OCI-LY1 (cell line): ENCODE measurements around the gene NADK.
A peak's percentile ranks its signal among the peaks of the same experiment; 100 is the strongest.

ENCODE experiments used
- H2AFZ ChIP-seq: fragments of 200-600 bp; sonication (generic), shearing (Covaris generic); 2 replicates; pipeline ENCODE4 v1.6.0; 2014; ENCODE audit warnings: antibody characterized with exemption, mild to moderate bottlenecking, low read length
- H3F3A ChIP-seq: fragments of 200-600 bp; sonication (generic), shearing (Covaris generic); 2 replicates; pipeline ENCODE4 v1.6.0; 2014; ENCODE audit warnings: mild to moderate bottlenecking, antibody characterized with exemption, low read length, moderate library complexity; ENCODE audit not compliant: insufficient read depth
- H3K27ac ChIP-seq: fragments of 200-600 bp; sonication (generic); 2 replicates; pipeline ENCODE4 v1.5.1; 2014; ENCODE audit warnings: low read length, mixed run types, mild to moderate bottlenecking, low read depth; ENCODE audit not compliant: poor library complexity, severe bottlenecking
- H3K27me3 ChIP-seq: fragments of 200-600 bp; sonication (generic); 2 replicates; pipeline ENCODE4 v1.6.0; 2014; ENCODE audit warnings: antibody characterized with exemption, mild to moderate bottlenecking, low read length, moderate library complexity; ENCODE audit not compliant: insufficient read depth
- H3K36me3 ChIP-seq: fragments of 200-600 bp; sonication (generic); 2 replicates; pipeline ENCODE4 v1.6.1; 2014; ENCODE audit warnings: mild to moderate bottlenecking, antibody characterized with exemption, low read length, moderate library complexity, mixed read lengths; ENCODE audit not compliant: insufficient read depth
- H3K4me1 ChIP-seq: fragments of 200-600 bp; sonication (generic); 2 replicates; pipeline ENCODE4 v1.5.1; 2014; ENCODE audit warnings: mild to moderate bottlenecking, low read length, moderate library complexity; ENCODE audit not compliant: insufficient read depth, severe bottlenecking
- H3K4me2 ChIP-seq: fragments of 200-600 bp; sonication (generic), shearing (Covaris generic); 2 replicates; pipeline ENCODE4 v1.6.1; 2014; ENCODE audit warnings: low read length
- H3K4me3 ChIP-seq: fragments of 200-600 bp; sonication (generic); 2 replicates; pipeline ENCODE4 v1.5.1; 2014; ENCODE audit warnings: low read length, low read depth, mild to moderate bottlenecking, mixed read lengths; ENCODE audit not compliant: poor library complexity, severe bottlenecking
- H3K79me2 ChIP-seq: fragments of 200-600 bp; shearing (Covaris generic); 2 replicates; pipeline ENCODE4 v1.6.1; 2016; ENCODE audit warnings: mixed run types, low read length, mixed read lengths; ENCODE audit not compliant: insufficient read depth
- H3K9ac ChIP-seq: fragments of 200-600 bp; sonication (generic), shearing (Covaris generic); 2 replicates; pipeline ENCODE4 v1.6.1; 2014; ENCODE audit warnings: mild to moderate bottlenecking, low read length, mixed read lengths
- H3K9me2 ChIP-seq: fragments of 200-600 bp; sonication (generic), shearing (Covaris generic); 2 replicates; pipeline ENCODE4 v1.6.1; 2014; ENCODE audit warnings: low read depth, mild to moderate bottlenecking, low read length, mixed read lengths
- H3K9me3 ChIP-seq: fragments of 200-600 bp; shearing (Covaris generic); 2 replicates; pipeline ENCODE4 v1.6.1; 2014; ENCODE audit warnings: low read length, mixed read lengths
- H4K20me1 ChIP-seq: fragments of 200-600 bp; sonication (generic), shearing (Covaris generic); 2 replicates; pipeline ENCODE4 v1.6.0; 2016; ENCODE audit warnings: mild to moderate bottlenecking, low read length; ENCODE audit not compliant: insufficient read depth
- EZH2 ChIP-seq: fragments of 200-600 bp; sonication (generic), shearing (Covaris generic); IDR thresholded peaks from 2 replicates; pipeline ENCODE4 v1.8.0; 2017; ENCODE audit warnings: borderline replicate concordance, mixed run types, mild to moderate bottlenecking, antibody characterized with exemption, low read length, moderate library complexity, mixed read lengths
- TF ChIP-seq, protein P1 (sequence below): fragments of 200-600 bp; sonication (generic), shearing (Covaris generic); IDR thresholded peaks from 2 replicates; pipeline ENCODE4 v1.5.1; 2017; ENCODE audit warnings: mild to moderate bottlenecking, antibody characterized with exemption, low read length, moderate library complexity, mixed read lengths

The NADK gene

DNA sequence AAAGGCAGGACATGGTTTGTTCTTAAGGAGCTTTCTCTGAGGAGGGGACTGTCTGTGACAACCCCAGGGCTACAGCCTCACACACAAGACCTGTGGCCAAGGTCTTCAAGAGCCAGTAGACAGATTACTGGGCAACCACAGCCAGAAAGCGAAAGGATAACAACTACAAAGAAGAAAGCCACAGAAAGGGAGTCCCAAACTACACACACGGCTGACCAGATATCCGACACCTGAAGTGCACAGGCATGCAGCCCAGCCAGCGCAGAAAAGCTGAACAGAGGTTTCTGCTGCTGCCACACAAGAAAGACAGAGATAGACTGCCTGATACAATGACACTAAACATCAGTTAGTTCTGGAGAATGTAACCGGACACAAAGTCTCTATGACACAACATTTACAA, 21.4 kb upstream of the NADK start:
- Histone ChIP-seq H3K27ac (peak overlapping the region; percentile 93), H3K4me3 (peak overlapping the region; percentile 16), H3K9ac (peak overlapping the region; percentile 35), H3K9me2 (no peaks in the 10 kb centered on the region), H3K4me2 (peak overlapping the region; percentile 42; the same call in 1 of the 2 replicates), H4K20me1 (no peaks in the 10 kb centered on the region), H3K36me3 (peaks cover 86% of the 10 kb centered on the region), H3K9me3 (no peaks in the 10 kb centered on the region), H3F3A (peaks cover 10% of the 10 kb centered on the region; the same call in 1 of the 2 replicates), H2AFZ (no peak overlapping the region), H3K27me3 (no peaks in the 10 kb centered on the region), H3K4me1 (peaks cover 55% of the 10 kb centered on the region), H3K79me2 (peaks cover 10% of the 10 kb centered on the region)
- no peak for TF ChIP-seq EZH2
- TF ChIP-seq, protein P1, sequence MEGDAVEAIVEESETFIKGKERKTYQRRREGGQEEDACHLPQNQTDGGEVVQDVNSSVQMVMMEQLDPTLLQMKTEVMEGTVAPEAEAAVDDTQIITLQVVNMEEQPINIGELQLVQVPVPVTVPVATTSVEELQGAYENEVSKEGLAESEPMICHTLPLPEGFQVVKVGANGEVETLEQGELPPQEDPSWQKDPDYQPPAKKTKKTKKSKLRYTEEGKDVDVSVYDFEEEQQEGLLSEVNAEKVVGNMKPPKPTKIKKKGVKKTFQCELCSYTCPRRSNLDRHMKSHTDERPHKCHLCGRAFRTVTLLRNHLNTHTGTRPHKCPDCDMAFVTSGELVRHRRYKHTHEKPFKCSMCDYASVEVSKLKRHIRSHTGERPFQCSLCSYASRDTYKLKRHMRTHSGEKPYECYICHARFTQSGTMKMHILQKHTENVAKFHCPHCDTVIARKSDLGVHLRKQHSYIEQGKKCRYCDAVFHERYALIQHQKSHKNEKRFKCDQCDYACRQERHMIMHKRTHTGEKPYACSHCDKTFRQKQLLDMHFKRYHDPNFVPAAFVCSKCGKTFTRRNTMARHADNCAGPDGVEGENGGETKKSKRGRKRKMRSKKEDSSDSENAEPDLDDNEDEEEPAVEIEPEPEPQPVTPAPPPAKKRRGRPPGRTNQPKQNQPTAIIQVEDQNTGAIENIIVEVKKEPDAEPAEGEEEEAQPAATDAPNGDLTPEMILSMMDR, result no peak

DNA sequence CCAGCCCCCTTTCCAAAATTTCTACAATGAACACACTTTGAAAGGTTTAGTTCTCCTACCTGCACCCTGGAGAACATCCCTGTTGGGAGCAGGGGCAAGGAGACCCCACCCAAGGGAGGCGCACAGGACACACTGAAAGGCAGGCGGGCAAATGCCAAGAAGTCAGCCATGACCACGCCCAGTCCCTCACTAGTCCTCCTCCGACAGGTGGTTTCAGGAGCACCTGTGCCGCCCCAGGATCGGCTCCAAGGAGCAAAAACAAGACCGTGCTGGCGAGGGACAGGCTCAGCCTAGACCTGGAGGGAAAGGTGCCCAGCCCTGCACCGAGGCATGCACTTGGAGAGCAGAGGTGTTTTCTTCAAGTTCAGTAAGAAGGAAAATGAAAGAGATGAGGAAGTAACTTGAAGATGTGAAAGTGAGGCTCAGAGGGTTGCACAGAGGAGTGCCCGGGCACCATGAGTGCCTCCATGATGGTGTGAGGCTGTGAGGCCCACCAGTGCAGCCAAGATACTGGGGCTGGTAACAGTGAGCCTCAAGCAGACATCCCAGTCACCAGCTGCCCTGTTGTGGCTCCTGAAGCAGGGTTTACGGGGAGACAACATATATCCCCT, 19.6 kb upstream of the NADK start:
- no peak overlapping the region for H3K9ac ChIP-seq

DNA sequence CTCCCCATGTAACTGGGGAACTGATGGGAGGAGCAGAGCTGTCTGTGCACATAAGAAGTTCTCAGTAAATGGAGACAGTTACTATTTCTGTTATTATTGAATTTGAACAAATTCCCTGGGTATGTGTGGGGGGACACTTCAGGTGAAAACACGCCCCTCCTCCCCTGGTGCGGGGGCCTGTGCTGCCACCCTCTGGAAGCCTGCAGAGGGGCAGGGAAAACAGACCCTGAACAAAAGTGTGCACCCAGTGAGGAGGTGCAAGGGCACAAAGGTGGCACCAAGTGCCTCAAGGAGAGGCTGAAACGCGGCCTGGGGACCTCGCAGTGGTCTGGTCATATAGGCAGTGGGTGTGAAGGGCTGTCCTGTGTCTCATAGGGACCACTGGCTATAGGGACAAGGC, 18.2 kb upstream of the NADK start:
- TF ChIP-seq, protein P1, result peak; percentile 47; the same call in 1 of the 2 replicates
- TF ChIP-seq EZH2, result no peak
- H3K36me3 ChIP-seq, result peaks cover 92% of the 10 kb centered on the region
- no peak overlapping the region for H3K9ac ChIP-seq

More for the DNA sequence above, 19.6 kb upstream of the NADK start:
- Histone ChIP-seq H3K79me2 (peaks cover 10% of the 10 kb centered on the region), H3K36me3 (peaks cover 90% of the 10 kb centered on the region), H3K9me2 (no peaks in the 10 kb centered on the region), H3K27ac (peak overlapping the region; percentile 50), H3F3A (peaks cover 10% of the 10 kb centered on the region; the same call in 1 of the 2 replicates), H3K4me3 (no peak overlapping the region), H4K20me1 (no peaks in the 10 kb centered on the region), H2AFZ (no peak overlapping the region), H3K27me3 (no peaks in the 10 kb centered on the region), H3K4me1 (peaks cover 48% of the 10 kb centered on the region), H3K4me2 (no peak overlapping the region), H3K9me3 (no peaks in the 10 kb centered on the region)
- TF ChIP-seq, protein P1, result no peak
- TF ChIP-seq EZH2, result no peak

More for the DNA sequence above, 18.2 kb upstream of the NADK start:
- no peak overlapping the region for H3K27ac ChIP-seq
- H4K20me1 ChIP-seq, result no peaks in the 10 kb centered on the region
- H2AFZ ChIP-seq, result no peak overlapping the region
- peaks cover 10% of the 10 kb centered on the region for H3K79me2 ChIP-seq
- no peaks in the 10 kb centered on the region for H3K9me2 ChIP-seq
- 0 out of 2 replicates have a peak, but pooled peaks cover 8% of the 10 kb centered on the region for H3F3A ChIP-seq
- peaks cover 34% of the 10 kb centered on the region for H3K4me1 ChIP-seq
- no peaks in the 10 kb centered on the region for H3K9me3 ChIP-seq
- H3K4me3 ChIP-seq, result no peak overlapping the region
- no peaks in the 10 kb centered on the region for H3K27me3 ChIP-seq
- H3K4me2 ChIP-seq, result no peak overlapping the region
